ENCODE measurements around the gene ST7L. TPM values are rescaled to one million over a fixed set of nuclear protein-coding genes. Genes with fewer than 3 reads are reported as not detected.
"Not testable (repeated sequence)": the region's sequence is repeated elsewhere in the genome, so short reads cannot be mapped to it uniquely, and the experiment has no call there.

ST7L gene
- total and polyA plus RNA-seq, 3 donors from 2014 or later = 59.1 to 125 (median 97.2) TPM

- no peak overlapping the region for H3K27ac ChIP-seq
- H3K9me3 ChIP-seq = no peaks in the 10 kb centered on the region
- no peak overlapping the region for H3K4me3 ChIP-seq
- TF ChIP-seq POLR2A (IDR thresholded peaks at IDR 0.05) = no peak
- no peak for TF ChIP-seq CTCF (IDR thresholded peaks at IDR 0.05)
- no peak for DNase-seq
- no peaks in the 10 kb centered on the region for H3K27me3 ChIP-seq
- no peaks in the 10 kb centered on the region for H3K36me3 ChIP-seq (ENCODE audit: low read depth, missing control alignments)
- intact Hi-C loops (cut with DNase I; ENCODE audit: low total_unique reads) = no loop called here
- 69 to 86% methylated on average over 2 of the region's 2 CpGs for WGBS, 2 donors
- H3K4me1 ChIP-seq = peaks cover 17% of the 10 kb centered on the region
These were observed 9.6 kb upstream of the ST7L start for GRCh38 chr1:112628516-112628915.

- no peaks in the 10 kb centered on the region for H3K9me3 ChIP-seq
- intact Hi-C loops (cut with DNase I; ENCODE audit: low total_unique reads) = no loop called here
- H3K27ac ChIP-seq = no peak overlapping the region
- TF ChIP-seq POLR2A (IDR thresholded peaks at IDR 0.05) = no peak
- H3K36me3 ChIP-seq (ENCODE audit: low read depth, missing control alignments) = no peaks in the 10 kb centered on the region
- H3K4me3 ChIP-seq = no peak overlapping the region
- H3K4me1 ChIP-seq = peaks cover 25% of the 10 kb centered on the region
- no peaks in the 10 kb centered on the region for H3K27me3 ChIP-seq
- DNase-seq = no peak
These were observed 7.9 kb upstream of the ST7L start for GRCh38 chr1:112626887-112627286.

GRCh38 chr1:112626193-112626592 lies 7.3 kb upstream of the ST7L start:
- TF ChIP-seq CTCF (IDR thresholded peaks at IDR 0.05) (no peak), POLR2A (IDR thresholded peaks at IDR 0.05) (no peak)
- intact Hi-C loops (cut with DNase I; ENCODE audit: low total_unique reads) = no loop called here
- 93 to 94% methylated on average over 5 of the region's 5 CpGs for WGBS, 2 donors
- no peaks in the 10 kb centered on the region for H3K36me3 ChIP-seq (ENCODE audit: low read depth, missing control alignments)
- no peaks in the 10 kb centered on the region for H3K27me3 ChIP-seq
- peak overlapping the region in 1 of 2 donors; percentile 28 for H3K27ac ChIP-seq
- no peaks in the 10 kb centered on the region for H3K9me3 ChIP-seq
- no peak for DNase-seq
- no peak overlapping the region for H3K4me3 ChIP-seq
- peaks cover 27% of the 10 kb centered on the region for H3K4me1 ChIP-seq

GRCh38 chr1:112625696-112626095 lies 6.8 kb upstream of the ST7L start:
- Histone ChIP-seq H3K4me1 (peaks cover 29% of the 10 kb centered on the region), H3K9me3 (no peaks in the 10 kb centered on the region), H3K27me3 (no peaks in the 10 kb centered on the region), H3K36me3 (ENCODE audit: low read depth, missing control alignments) (no peaks in the 10 kb centered on the region), H3K4me3 (no peak overlapping the region), H3K27ac (peak overlapping the region in 1 of 2 donors; percentile 28)
- TF ChIP-seq CTCF (IDR thresholded peaks at IDR 0.05) = no peak
- TF ChIP-seq POLR2A (IDR thresholded peaks at IDR 0.05) = no peak
- intact Hi-C loops (cut with DNase I; ENCODE audit: low total_unique reads) = no loop called here
- 56 to 83% methylated on average over 2 of the region's 2 CpGs for WGBS, 2 donors
- DNase-seq = peak; percentile 72

GRCh38 chr1:112624493-112624892 lies 5.6 kb upstream of the ST7L start:
- peak overlapping the region in 1 of 2 donors; percentile 28 for H3K27ac ChIP-seq
- H3K4me1 ChIP-seq = peaks cover 32% of the 10 kb centered on the region
- H3K9me3 ChIP-seq; H3K36me3 ChIP-seq (ENCODE audit: low read depth, missing control alignments); H3K4me3 ChIP-seq; DNase-seq; intact Hi-C loops (cut with DNase I; ENCODE audit: low total_unique reads); H3K27me3 ChIP-seq: not testable (repeated sequence)
- WGBS, 2 donors = 69 to 86% methylated on average over 5 of the region's 5 CpGs

GRCh38 chr1:112620377-112620695 lies 1.4 kb upstream of the ST7L start:
- 0 to 2% methylated on average over 6 of the region's 6 CpGs for WGBS, 2 donors

More at GRCh38 chr1:112620377-112620695, 1.4 kb upstream of the ST7L start:
- intact Hi-C loops (cut with DNase I; ENCODE audit: low total_unique reads) = no loop called here
- Histone ChIP-seq H3K36me3 (ENCODE audit: low read depth, missing control alignments) (no peaks in the 10 kb centered on the region), H3K9me3 (no peaks in the 10 kb centered on the region), H3K27ac (peak overlapping the region; percentile 95 to 97), H3K4me3 (peak overlapping the region; percentile 81 to 87), H3K4me1 (peaks cover 22% of the 10 kb centered on the region), H3K27me3 (no peaks in the 10 kb centered on the region)
- no peak for DNase-seq
- TF ChIP-seq POLR2A (IDR thresholded peaks at IDR 0.05) = no peak
- TF ChIP-seq CTCF (IDR thresholded peaks at IDR 0.05) = no peak

Measured in testis (tissue), 3 donors.